Cerebellar nuclear complex (tissue), 1 donor: Measurements from ENCODE around the gene HDLBP.

Experiments
- DNase-seq, 2 experiments: peaks; one replicate each; lab custom pipeline; 2025; lab: John Stamatoyannopoulos, UW

The HDLBP gene

GRCh38 chr2:241193271-241193670 is 122.2 kb downstream of the HDLBP start:
- no peak for DNase-seq

GRCh38 chr2:241191081-241191480 is 124.4 kb downstream of the HDLBP start:
- no peak for DNase-seq

GRCh38 chr2:241190291-241190981 is 125.0 kb downstream of the HDLBP start:
- DNase-seq = no peak

- DNase-seq = no peak
Measured at GRCh38 chr2:241189856-241190201, 125.6 kb downstream of the HDLBP start.

GRCh38 chr2:241189093-241189855 is 126.2 kb downstream of the HDLBP start:
- no peak for DNase-seq

- DNase-seq = no peak
Measured at GRCh38 chr2:241188361-241189092, 126.9 kb downstream of the HDLBP start, which contains the start of gene ANO7. Gene ANO7 (plus strand): TSS chr2:241188677. CDS start chr2:241190064, 1,387 bp downstream.

- DNase-seq = no peak
Measured at GRCh38 chr2:241187918-241188234, 127.6 kb downstream of the HDLBP start.

- no peak for DNase-seq
Measured at GRCh38 chr2:241187101-241187917, 128.2 kb downstream of the HDLBP start.

- DNase-seq = no peak
Measured at GRCh38 chr2:241185961-241186360, 129.5 kb downstream of the HDLBP start.

- DNase-seq = no peak
Measured at GRCh38 chr2:241184901-241185300, 130.6 kb downstream of the HDLBP start.

GRCh38 chr2:241183221-241183620 is 132.3 kb downstream of the HDLBP start:
- DNase-seq = no peak

GRCh38 chr2:241182531-241183133 is 132.8 kb downstream of the HDLBP start:
- DNase-seq = no peak

GRCh38 chr2:241182126-241182525 is 133.3 kb downstream of the HDLBP start:
- DNase-seq = no peak

- no peak for DNase-seq
Measured at GRCh38 chr2:241180495-241180894, 135.0 kb downstream of the HDLBP start.

GRCh38 chr2:241179899-241180298 is 135.6 kb downstream of the HDLBP start:
- DNase-seq = no peak

- DNase-seq = no peak
Measured at GRCh38 chr2:241178961-241179360, 136.5 kb downstream of the HDLBP start.

GRCh38 chr2:241177526-241178334 is 137.7 kb downstream of the HDLBP start:
- no peak for DNase-seq
